ENCODE results near the gene TMEM181. TPM values are rescaled to one million over a fixed set of nuclear protein-coding genes. Genes with fewer than 3 reads are reported as not detected.
A peak's percentile ranks its signal among the peaks of the same experiment; 100 is the strongest.

Gene TMEM181
- total and polyA plus RNA-seq, 4 donors = 6.4 to 15.6 (median 12.6) TPM

- TF ChIP-seq MAX (IDR thresholded peaks at IDR 0.05) = no peak
- TF ChIP-seq RAD21 (IDR thresholded peaks at IDR 0.05) = no peak
- TF ChIP-seq RXRA (IDR thresholded peaks at IDR 0.05) = no peak
- TF ChIP-seq YY1 (IDR thresholded peaks at IDR 0.05) = no peak
- no peak for TF ChIP-seq NR2F2 (IDR thresholded peaks at IDR 0.05)
- TF ChIP-seq CTCF (IDR thresholded peaks at IDR 0.05; ENCODE audit: low read depth, low read length, missing input control) = no peak
- TF ChIP-seq TAF1 (conservative IDR thresholded peaks at IDR 0.05) = no peak
- no peak for TF ChIP-seq HNF4A (conservative IDR thresholded peaks at IDR 0.05)
- no peak for TF ChIP-seq EGR1 (IDR thresholded peaks at IDR 0.05; ENCODE audit: low read depth in 2 of 2)
Measured at GRCh38 chr6:158557927-158558326, 2.0 kb upstream of the TMEM181 start (continued).

DNA sequence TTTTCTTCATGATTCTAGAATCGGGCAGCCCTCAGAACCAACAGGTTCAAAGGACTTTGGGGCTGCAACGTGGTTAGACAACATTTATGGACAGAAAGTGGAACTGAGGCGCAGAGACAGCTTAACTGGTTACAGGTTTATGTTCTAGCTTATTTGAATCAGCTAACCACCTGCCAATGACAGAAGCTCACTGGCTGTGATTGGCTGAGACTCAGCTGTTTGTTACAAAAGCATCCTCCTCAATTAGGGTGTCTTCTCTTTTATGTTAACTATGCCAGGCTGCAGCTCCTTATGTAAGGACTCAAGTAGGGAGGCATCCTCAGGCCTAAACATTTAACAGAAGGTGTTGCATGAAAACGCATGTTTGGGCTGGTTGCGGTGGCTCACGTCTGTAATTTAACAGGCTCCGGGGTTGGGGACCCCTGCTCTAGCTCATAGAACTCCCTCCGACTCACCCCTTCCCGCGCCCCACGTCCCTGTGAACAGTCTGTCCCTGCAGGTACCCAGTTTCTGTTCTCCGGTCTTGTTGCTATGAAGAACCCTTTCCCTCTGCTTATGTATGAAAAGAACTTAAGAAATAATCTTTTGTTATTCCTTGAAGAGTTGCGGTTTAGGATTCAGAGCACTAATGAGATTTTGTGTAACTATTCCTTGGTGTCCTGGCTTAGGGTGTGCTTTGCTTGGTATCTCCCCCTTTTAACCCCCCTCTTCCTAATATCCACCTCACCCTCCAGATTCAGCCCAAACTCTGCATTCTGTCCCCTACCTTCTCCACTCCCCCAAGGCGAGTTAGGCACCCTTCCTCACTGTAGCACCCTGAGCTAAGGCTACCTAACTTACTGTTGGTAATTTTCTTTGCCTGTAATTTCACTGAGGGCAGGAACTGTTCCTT is 1.2 kb upstream of the TMEM181 start:
- peaks cover 3 to 18% (median 11%) of the 10 kb centered on the region in 4 donors for H3K4me1 ChIP-seq (ENCODE audit: control insufficient read depth in 4 of 4, insufficient read depth in 4 of 4, low read length in 3 of 4)
- peaks cover 0 to 2% (median 0%) of the 10 kb centered on the region in 4 donors for H3K36me3 ChIP-seq (ENCODE audit: control insufficient read depth in 4 of 4, insufficient read depth in 3 of 4, low read depth in 1 of 4, low read length in 3 of 4)
- no peak overlapping the region for H3K4me3 ChIP-seq (ENCODE audit: low read depth in 1 of 3, low read length in 3 of 3)
- no peak overlapping the region for H3K9ac ChIP-seq (ENCODE audit: low read depth in 1 of 2, low read length in 2 of 2)
- DNase-seq (ENCODE audit: low spot score) = no peak
- TF ChIP-seq JUND (IDR thresholded peaks at IDR 0.05) = no peak
- TF ChIP-seq CTCF (IDR thresholded peaks at IDR 0.05; ENCODE audit: low read depth, low read length, missing input control) = no peak
- no peak for TF ChIP-seq HNF4G (IDR thresholded peaks at IDR 0.05)
- no peak overlapping the region for H3K27ac ChIP-seq (ENCODE audit: low read depth in 1 of 2, low read length in 2 of 2)
- H3K9me3 ChIP-seq (ENCODE audit: control insufficient read depth in 4 of 4, low read length in 3 of 4) = no peaks in the 10 kb centered on the region
- no peaks in the 10 kb centered on the region for H3K27me3 ChIP-seq (ENCODE audit: control insufficient read depth in 4 of 4, insufficient read depth in 4 of 4, low read length in 3 of 4)
- 96% methylated on average over 14 of the region's 14 CpGs for whole genome bisulfite sequencing

GRCh38 chr6:158559338-158559894 is 475 bp upstream of the TMEM181 start:
- H3K4me3 ChIP-seq (ENCODE audit: low read depth in 1 of 3, low read length in 3 of 3) = peak overlapping the region; percentile 76 to 96 (median 95)
- H3K9me3 ChIP-seq (ENCODE audit: control insufficient read depth in 4 of 4, low read length in 3 of 4) = no peaks in the 10 kb centered on the region
- peak overlapping the region; percentile 72 to 79 for H3K27ac ChIP-seq (ENCODE audit: low read depth in 1 of 2, low read length in 2 of 2)
- H3K36me3 ChIP-seq (ENCODE audit: control insufficient read depth in 4 of 4, insufficient read depth in 3 of 4, low read depth in 1 of 4, low read length in 3 of 4) = peaks cover 0 to 2% (median 0%) of the 10 kb centered on the region in 4 donors
- H3K4me1 ChIP-seq (ENCODE audit: control insufficient read depth in 4 of 4, insufficient read depth in 4 of 4, low read length in 3 of 4) = peaks cover 3 to 18% (median 11%) of the 10 kb centered on the region in 4 donors
- no peaks in the 10 kb centered on the region for H3K27me3 ChIP-seq (ENCODE audit: control insufficient read depth in 4 of 4, insufficient read depth in 4 of 4, low read length in 3 of 4)
- no peak for DNase-seq (ENCODE audit: low spot score)
- WGBS = 49% methylated on average over 14 of the region's 14 CpGs
- peak overlapping the region; percentile 39 to 79 for H3K9ac ChIP-seq (ENCODE audit: low read depth in 1 of 2, low read length in 2 of 2)
- TF ChIP-seq, protein P1, sequence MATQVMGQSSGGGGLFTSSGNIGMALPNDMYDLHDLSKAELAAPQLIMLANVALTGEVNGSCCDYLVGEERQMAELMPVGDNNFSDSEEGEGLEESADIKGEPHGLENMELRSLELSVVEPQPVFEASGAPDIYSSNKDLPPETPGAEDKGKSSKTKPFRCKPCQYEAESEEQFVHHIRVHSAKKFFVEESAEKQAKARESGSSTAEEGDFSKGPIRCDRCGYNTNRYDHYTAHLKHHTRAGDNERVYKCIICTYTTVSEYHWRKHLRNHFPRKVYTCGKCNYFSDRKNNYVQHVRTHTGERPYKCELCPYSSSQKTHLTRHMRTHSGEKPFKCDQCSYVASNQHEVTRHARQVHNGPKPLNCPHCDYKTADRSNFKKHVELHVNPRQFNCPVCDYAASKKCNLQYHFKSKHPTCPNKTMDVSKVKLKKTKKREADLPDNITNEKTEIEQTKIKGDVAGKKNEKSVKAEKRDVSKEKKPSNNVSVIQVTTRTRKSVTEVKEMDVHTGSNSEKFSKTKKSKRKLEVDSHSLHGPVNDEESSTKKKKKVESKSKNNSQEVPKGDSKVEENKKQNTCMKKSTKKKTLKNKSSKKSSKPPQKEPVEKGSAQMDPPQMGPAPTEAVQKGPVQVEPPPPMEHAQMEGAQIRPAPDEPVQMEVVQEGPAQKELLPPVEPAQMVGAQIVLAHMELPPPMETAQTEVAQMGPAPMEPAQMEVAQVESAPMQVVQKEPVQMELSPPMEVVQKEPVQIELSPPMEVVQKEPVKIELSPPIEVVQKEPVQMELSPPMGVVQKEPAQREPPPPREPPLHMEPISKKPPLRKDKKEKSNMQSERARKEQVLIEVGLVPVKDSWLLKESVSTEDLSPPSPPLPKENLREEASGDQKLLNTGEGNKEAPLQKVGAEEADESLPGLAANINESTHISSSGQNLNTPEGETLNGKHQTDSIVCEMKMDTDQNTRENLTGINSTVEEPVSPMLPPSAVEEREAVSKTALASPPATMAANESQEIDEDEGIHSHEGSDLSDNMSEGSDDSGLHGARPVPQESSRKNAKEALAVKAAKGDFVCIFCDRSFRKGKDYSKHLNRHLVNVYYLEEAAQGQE (IDR thresholded peaks at IDR 0.05) = no peak
- TF ChIP-seq HNF4G (IDR thresholded peaks at IDR 0.05) (no peak), RAD21 (IDR thresholded peaks at IDR 0.05) (no peak), MAX (IDR thresholded peaks at IDR 0.05) (no peak), NR2F2 (IDR thresholded peaks at IDR 0.05) (no peak), CTCF (IDR thresholded peaks at IDR 0.05; ENCODE audit: low read depth, low read length, missing input control) (no peak), RXRA (IDR thresholded peaks at IDR 0.05) (no peak), FOXA2 (IDR thresholded peaks at IDR 0.05) (no peak)
- TF ChIP-seq, protein P2, sequence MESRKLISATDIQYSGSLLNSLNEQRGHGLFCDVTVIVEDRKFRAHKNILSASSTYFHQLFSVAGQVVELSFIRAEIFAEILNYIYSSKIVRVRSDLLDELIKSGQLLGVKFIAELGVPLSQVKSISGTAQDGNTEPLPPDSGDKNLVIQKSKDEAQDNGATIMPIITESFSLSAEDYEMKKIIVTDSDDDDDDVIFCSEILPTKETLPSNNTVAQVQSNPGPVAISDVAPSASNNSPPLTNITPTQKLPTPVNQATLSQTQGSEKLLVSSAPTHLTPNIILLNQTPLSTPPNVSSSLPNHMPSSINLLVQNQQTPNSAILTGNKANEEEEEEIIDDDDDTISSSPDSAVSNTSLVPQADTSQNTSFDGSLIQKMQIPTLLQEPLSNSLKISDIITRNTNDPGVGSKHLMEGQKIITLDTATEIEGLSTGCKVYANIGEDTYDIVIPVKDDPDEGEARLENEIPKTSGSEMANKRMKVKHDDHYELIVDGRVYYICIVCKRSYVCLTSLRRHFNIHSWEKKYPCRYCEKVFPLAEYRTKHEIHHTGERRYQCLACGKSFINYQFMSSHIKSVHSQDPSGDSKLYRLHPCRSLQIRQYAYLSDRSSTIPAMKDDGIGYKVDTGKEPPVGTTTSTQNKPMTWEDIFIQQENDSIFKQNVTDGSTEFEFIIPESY (IDR thresholded peaks at IDR 0.05) = no peak

Data from liver (tissue), 9 donors.